ENCODE data around the gene LSS.
"Not testable (repeated sequence)": the region's sequence is repeated elsewhere in the genome, so short reads cannot be mapped to it uniquely, and the experiment has no call there.

The LSS gene

GRCh38 chr21:46245213-46245915 lies 16.8 kb upstream of the LSS start:
- no peak for DNase-seq

- DNase-seq, result no peak
These were observed 16.0 kb upstream of the LSS start for GRCh38 chr21:46244602-46245001.

- no peak for DNase-seq
These were observed 15.4 kb upstream of the LSS start for GRCh38 chr21:46243960-46244361.

- DNase-seq, result no peak
These were observed 14.8 kb upstream of the LSS start for GRCh38 chr21:46243325-46243724.

GRCh38 chr21:46241577-46241976 lies 13.0 kb upstream of the LSS start:
- DNase-seq, result not testable (repeated sequence)

- no peak for DNase-seq
These were observed 11.3 kb upstream of the LSS start for GRCh38 chr21:46239817-46240325.

GRCh38 chr21:46237474-46237873 lies 8.9 kb upstream of the LSS start:
- no peak for DNase-seq

GRCh38 chr21:46234436-46234950 lies 5.9 kb upstream of the LSS start:
- no peak for DNase-seq

- DNase-seq, result no peak
These were observed 1.3 kb upstream of the LSS start for GRCh38 chr21:46229923-46230260.

GRCh38 chr21:46229133-46229922 lies 754 bp upstream of the LSS start:
- DNase-seq, result no peak

GRCh38 chr21:46227811-46228344 lies 696 bp downstream of the LSS start:
- DNase-seq, result no peak

GRCh38 chr21:46226920-46227599 lies 1.5 kb downstream of the LSS start:
- DNase-seq, result no peak

- DNase-seq, result no peak
These were observed 2.4 kb downstream of the LSS start for GRCh38 chr21:46226146-46226545.

GRCh38 chr21:46223661-46224060 lies 4.9 kb downstream of the LSS start:
- DNase-seq, result not testable (repeated sequence)

- no peak for DNase-seq
These were observed 5.4 kb downstream of the LSS start for GRCh38 chr21:46223217-46223616.

- DNase-seq, result no peak
These were observed 6.0 kb downstream of the LSS start for GRCh38 chr21:46222436-46223116.

GRCh38 chr21:46221664-46222435 lies 6.7 kb downstream of the LSS start:
- DNase-seq, result no peak

- no peak for DNase-seq
These were observed 7.7 kb downstream of the LSS start for GRCh38 chr21:46220847-46221246.

GRCh38 chr21:46220275-46220810 lies 8.2 kb downstream of the LSS start:
- DNase-seq, result no peak

GRCh38 chr21:46219591-46220239 lies 8.9 kb downstream of the LSS start:
- no peak for DNase-seq

All from stimulated activated CD4-positive, alpha-beta T cell treated with anti-CD3 and anti-CD28 coated beads, Interleukin-15, amount 100 ng/mL, for 24 hours (primary cell).